K562 (cell line): ENCODE results near the gene KCNIP2. TPM values are rescaled to one million over a fixed set of nuclear protein-coding genes. Genes with fewer than 3 reads are reported as not detected.
A peak's percentile ranks its signal among the peaks of the same experiment; 100 is the strongest.

ENCODE experiments used
- BHLHE40 ChIP-seq: IDR thresholded peaks from 2 replicates; pipeline ENCODE4 v1.6.1; 2011; ENCODE audit warnings: low read length, improper control_type of control experiment
- HDAC2 ChIP-seq: fragments of 450-650 bp; IDR thresholded peaks from 2 replicates; pipeline ENCODE4 v1.6.1; 2016; ENCODE audit warnings: mild to moderate bottlenecking
- NFRKB ChIP-seq: fragments of 450-650 bp; IDR thresholded peaks from 2 replicates; pipeline ENCODE4 v1.6.1; 2016; ENCODE audit warnings: low read depth
- SRSF9 ChIP-seq: fragments of 200-400 bp; formaldehyde crosslinking; IDR thresholded peaks from 2 replicates; pipeline ENCODE4 v1.6.1; 2017; ENCODE audit warnings: low read depth, low read length, borderline replicate concordance
- TARDBP ChIP-seq: fragments of 450-650 bp; IDR thresholded peaks from 2 replicates; pipeline ENCODE4 v1.6.1; 2016
- ZBTB7A ChIP-seq: IDR thresholded peaks from 2 replicates; pipeline ENCODE4 v1.6.1; 2011; ENCODE audit warnings: low read depth, mild to moderate bottlenecking, low read length, moderate library complexity, borderline replicate concordance; ENCODE audit not compliant: control insufficient read depth
- ZNF830 ChIP-seq: fragments of 250-450 bp; sonication (Bioruptor Pico); IDR thresholded peaks from 2 replicates; pipeline ENCODE4 v1.5.0; 2021; ENCODE audit warnings: mild to moderate bottlenecking
- polyA plus RNA-seq, 8 experiments: library from polyadenylated mRNA; depleted of rRNA in 4 of 8; stranded (reverse) in 5 of 8; unstranded in 3 of 8; fragments of >200 nt; fragmentation: Nextera tagmentation in 2 of 8; fragmentation: Illumina TruSeq in 1 of 8; extraction: Ambion mirVana in 2 of 8; extraction: Trizol in 1 of 8; gene quantifications; 2 replicates each; pipeline versions ENCODE4 v1.2.1 to v1.2.3, GENCODE V29; 2011 to 2014; ENCODE audit warnings: inconsistent platforms in 1 of 8, missing spikeins in 1 of 8
- total RNA-seq, 7 experiments: library from RNA; depleted of rRNA in 6 of 7; stranded (reverse); fragments of >200 nt in 6 of 7; fragmentation: Illumina TruSeq in 2 of 7; extraction: Trizol in 2 of 7; gene quantifications; 2 replicates each; pipeline versions ENCODE4 v1.2.1 to v1.2.3, GENCODE V29; 2011 to 2021; ENCODE audit warnings: low replicate concordance in 1 of 7
- TF ChIP-seq, protein P1 (sequence below), 2 experiments: fragments of 150-350 bp in 1 of 2; IDR thresholded peaks; 2 replicates each; pipeline ENCODE4 v1.6.1; 2012 to 2016; ENCODE audit warnings: low read depth in 2 of 2, low read length in 2 of 2, mild to moderate bottlenecking in 1 of 2, moderate library complexity in 1 of 2
- TF ChIP-seq, protein P2 (sequence below): sonication (generic); formaldehyde crosslinking; IDR thresholded peaks from 2 replicates; pipeline ENCODE4 v1.9.0; 2022; ENCODE audit warnings: mild to moderate bottlenecking, missing genetic modification reagents
- TF ChIP-seq, protein P3 (sequence below): fragments of 250-450 bp; sonication (Bioruptor Pico); IDR thresholded peaks from 2 replicates; pipeline ENCODE4 v1.8.0; 2022; ENCODE audit warnings: inconsistent platforms, mild to moderate bottlenecking, moderate library complexity, borderline replicate concordance
- TF ChIP-seq, protein P4 (sequence below), 2 experiments: fragments of 450-650 bp in 1 of 2; sonication (generic) in 1 of 2; formaldehyde crosslinking in 1 of 2; IDR thresholded peaks; 2 replicates each; pipeline versions ENCODE4 v1.7.1 to v1.9.0; 2016 to 2022; ENCODE audit warnings: inconsistent platforms in 1 of 2, mild to moderate bottlenecking in 1 of 2, missing genetic modification reagents in 1 of 2

KCNIP2 gene
- total and polyA plus RNA-seq, 9 of the 15 experiments (the other 6 are each of a cell fraction or from before 2014, with no cell fraction given) = 2.5 to 7.6 (median 4.1) TPM

DNA sequence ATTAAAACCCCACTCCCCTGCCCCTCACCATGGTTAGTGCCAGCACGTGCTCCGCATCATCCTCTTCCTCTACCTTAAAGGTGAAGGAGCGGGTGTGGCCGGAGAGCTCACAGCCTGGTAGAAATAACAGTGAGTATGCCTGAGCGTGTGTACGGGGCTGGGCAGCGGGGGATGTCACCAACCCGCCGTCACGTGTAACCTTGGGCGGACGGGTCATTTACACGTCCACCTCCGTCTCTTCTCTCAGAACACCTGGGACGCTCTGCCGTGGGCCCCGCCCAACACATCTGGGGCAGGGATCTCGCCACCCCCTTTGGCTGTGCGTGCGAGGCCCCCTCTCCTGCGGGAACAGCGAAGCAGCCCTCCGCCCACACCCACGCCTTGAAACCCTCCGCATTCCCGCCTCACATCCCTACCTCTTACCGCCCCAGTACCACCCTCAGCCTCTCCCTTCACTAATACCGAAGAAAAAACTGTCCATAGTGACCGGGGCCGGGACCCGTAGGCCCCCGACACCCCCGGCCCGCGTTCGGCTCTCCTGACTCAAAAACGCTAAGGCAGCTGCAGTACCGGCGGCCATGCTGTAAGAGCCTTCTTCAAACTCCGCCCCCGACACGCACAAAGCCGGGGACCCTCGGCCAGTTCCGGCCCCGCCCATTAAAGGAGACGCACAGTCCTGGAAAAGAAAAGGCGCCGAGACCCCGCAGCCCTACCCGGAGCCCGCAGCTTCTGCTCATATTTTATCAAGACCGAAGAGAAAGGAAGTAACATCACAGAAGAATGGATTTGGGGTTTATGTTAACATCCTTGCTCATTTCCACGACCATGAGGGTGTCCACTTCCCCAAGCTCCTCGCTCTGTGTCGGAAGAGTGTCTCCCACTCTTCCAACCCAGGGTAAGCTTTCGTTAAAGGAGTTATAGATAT lies 60.5 kb downstream of the KCNIP2 start, which contains the start of gene NPM3 (continued):
- no peak for TF ChIP-seq SRSF9
- TF ChIP-seq, protein P1, sequence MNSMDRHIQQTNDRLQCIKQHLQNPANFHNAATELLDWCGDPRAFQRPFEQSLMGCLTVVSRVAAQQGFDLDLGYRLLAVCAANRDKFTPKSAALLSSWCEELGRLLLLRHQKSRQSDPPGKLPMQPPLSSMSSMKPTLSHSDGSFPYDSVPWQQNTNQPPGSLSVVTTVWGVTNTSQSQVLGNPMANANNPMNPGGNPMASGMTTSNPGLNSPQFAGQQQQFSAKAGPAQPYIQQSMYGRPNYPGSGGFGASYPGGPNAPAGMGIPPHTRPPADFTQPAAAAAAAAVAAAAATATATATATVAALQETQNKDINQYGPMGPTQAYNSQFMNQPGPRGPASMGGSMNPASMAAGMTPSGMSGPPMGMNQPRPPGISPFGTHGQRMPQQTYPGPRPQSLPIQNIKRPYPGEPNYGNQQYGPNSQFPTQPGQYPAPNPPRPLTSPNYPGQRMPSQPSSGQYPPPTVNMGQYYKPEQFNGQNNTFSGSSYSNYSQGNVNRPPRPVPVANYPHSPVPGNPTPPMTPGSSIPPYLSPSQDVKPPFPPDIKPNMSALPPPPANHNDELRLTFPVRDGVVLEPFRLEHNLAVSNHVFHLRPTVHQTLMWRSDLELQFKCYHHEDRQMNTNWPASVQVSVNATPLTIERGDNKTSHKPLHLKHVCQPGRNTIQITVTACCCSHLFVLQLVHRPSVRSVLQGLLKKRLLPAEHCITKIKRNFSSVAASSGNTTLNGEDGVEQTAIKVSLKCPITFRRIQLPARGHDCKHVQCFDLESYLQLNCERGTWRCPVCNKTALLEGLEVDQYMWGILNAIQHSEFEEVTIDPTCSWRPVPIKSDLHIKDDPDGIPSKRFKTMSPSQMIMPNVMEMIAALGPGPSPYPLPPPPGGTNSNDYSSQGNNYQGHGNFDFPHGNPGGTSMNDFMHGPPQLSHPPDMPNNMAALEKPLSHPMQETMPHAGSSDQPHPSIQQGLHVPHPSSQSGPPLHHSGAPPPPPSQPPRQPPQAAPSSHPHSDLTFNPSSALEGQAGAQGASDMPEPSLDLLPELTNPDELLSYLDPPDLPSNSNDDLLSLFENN (IDR thresholded peaks at IDR 0.05; ENCODE audit: low read depth in 2 of 2, low read length in 2 of 2) = no peak
- TF ChIP-seq NFRKB = no peak
- TF ChIP-seq, protein P2, sequence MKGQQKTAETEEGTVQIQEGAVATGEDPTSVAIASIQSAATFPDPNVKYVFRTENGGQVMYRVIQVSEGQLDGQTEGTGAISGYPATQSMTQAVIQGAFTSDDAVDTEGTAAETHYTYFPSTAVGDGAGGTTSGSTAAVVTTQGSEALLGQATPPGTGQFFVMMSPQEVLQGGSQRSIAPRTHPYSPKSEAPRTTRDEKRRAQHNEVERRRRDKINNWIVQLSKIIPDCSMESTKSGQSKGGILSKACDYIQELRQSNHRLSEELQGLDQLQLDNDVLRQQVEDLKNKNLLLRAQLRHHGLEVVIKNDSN (CRISPR knock-in tag) = peak; percentile 55
- no peak for TF ChIP-seq TARDBP
- TF ChIP-seq, protein P3, sequence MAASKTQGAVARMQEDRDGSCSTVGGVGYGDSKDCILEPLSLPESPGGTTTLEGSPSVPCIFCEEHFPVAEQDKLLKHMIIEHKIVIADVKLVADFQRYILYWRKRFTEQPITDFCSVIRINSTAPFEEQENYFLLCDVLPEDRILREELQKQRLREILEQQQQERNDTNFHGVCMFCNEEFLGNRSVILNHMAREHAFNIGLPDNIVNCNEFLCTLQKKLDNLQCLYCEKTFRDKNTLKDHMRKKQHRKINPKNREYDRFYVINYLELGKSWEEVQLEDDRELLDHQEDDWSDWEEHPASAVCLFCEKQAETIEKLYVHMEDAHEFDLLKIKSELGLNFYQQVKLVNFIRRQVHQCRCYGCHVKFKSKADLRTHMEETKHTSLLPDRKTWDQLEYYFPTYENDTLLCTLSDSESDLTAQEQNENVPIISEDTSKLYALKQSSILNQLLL (CRISPR knock-in tag) = no peak
- peak; percentile 67; the same call in 1 of the 2 replicates for TF ChIP-seq HDAC2
- no peak for TF ChIP-seq ZNF830 (CRISPR knock-in tag)
- TF ChIP-seq, protein P4, sequence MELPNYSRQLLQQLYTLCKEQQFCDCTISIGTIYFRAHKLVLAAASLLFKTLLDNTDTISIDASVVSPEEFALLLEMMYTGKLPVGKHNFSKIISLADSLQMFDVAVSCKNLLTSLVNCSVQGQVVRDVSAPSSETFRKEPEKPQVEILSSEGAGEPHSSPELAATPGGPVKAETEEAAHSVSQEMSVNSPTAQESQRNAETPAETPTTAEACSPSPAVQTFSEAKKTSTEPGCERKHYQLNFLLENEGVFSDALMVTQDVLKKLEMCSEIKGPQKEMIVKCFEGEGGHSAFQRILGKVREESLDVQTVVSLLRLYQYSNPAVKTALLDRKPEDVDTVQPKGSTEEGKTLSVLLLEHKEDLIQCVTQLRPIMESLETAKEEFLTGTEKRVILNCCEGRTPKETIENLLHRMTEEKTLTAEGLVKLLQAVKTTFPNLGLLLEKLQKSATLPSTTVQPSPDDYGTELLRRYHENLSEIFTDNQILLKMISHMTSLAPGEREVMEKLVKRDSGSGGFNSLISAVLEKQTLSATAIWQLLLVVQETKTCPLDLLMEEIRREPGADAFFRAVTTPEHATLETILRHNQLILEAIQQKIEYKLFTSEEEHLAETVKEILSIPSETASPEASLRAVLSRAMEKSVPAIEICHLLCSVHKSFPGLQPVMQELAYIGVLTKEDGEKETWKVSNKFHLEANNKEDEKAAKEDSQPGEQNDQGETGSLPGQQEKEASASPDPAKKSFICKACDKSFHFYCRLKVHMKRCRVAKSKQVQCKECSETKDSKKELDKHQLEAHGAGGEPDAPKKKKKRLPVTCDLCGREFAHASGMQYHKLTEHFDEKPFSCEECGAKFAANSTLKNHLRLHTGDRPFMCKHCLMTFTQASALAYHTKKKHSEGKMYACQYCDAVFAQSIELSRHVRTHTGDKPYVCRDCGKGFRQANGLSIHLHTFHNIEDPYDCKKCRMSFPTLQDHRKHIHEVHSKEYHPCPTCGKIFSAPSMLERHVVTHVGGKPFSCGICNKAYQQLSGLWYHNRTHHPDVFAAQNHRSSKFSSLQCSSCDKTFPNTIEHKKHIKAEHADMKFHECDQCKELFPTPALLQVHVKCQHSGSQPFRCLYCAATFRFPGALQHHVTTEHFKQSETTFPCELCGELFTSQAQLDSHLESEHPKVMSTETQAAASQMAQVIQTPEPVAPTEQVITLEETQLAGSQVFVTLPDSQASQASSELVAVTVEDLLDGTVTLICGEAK (IDR thresholded peaks at IDR 0.05) = peak; percentile 49
- TF ChIP-seq, protein P4 (CRISPR knock-in tag; IDR thresholded peaks at IDR 0.05) = no peak
- TF ChIP-seq BHLHE40 = no peak
- TF ChIP-seq ZBTB7A = peak; percentile 85
